GM18907 (cell line): ENCODE data around the gene CIB2.

Source experiments
- ATAC-seq: cut with Tn5 transposase; IDR thresholded peaks from one replicate; pipeline ENCODE4 v1.9.1; 2021; ENCODE audit warnings: mild to moderate bottlenecking, moderate library complexity; ENCODE audit not compliant: unreplicated experiment

CIB2 gene

DNA sequence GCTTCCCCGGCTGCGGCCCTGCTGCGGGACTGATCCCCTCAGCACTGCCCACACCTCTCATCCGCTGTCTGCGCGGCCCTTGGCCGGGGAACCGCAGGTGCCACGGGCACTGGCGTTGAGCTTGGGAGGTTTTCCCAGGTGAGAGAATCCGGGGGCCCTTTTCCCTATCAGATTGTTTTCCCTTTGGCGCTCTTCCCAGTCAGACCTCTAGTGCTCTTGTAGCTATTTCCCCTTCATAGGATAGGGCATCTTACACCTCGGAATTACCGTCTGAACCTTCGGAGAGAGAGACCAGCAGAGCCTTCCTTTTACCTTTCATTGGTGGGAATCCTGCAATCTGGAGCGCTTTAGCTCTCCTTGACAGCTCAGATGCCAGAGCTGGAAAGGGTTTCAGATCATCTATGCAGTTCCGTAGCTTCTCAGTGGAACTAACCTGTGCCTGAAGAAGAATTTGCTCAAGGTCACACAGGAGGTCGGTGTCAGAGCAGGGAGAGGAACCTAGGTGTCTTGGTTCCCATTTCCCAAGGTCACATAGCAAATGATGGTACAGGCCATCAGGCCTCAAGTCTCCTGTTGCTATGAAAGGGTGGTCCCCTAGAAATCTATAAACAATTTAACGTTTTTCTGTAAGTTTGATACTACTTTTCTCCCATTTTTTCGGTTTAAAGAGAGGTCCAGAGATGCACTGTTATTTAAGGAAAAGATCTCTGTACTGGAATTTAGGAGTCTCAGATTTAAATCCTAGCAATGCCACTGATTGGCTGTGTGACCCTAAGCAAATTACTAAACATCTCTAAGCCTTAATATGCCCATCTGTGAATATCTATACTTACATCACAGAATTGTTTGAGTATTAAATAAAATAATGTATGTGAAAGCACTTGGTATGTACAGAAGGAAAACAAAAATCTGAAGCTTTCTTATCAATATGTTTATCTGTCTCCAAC, 18.8 kb upstream of the CIB2 start:
- ATAC-seq: peak; percentile 9

DNA sequence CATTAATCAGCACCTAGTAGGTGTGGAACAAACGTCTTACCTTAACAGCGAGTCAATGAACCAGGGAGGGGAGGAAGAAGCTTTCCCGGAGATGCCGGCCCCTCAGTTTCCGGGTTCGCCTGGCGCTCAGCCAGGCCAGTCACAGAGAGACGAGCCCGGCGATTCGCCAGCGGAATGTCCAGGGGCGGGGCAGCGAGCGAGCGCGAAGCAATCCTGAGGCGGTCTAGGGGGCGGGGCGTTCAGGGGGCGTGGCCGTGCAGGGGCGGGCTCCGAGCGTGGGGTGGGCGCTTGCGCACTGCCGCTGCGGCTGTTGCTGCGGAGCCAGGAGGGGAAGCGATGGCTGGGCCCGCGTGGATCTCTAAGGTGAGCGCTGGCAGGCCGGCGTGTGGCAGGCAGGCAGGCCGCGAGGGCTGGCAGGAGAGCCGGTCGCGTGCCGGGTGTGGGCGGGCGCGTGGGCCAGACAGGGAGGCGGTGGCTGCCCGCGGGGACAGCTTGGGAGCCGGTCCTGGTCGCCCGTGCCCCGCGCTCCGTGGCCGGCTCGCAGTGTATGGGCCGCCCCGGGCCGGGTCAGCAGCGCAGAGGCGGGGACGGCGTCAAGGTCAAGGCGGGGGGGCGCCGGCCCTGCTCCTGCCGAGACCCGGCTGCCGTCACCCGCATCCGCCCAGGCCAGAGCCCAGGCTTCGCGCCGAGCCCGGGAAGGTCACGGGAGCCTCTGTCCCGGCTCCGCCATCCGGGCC, 18.0 kb upstream of the CIB2 start, which contains the start of gene IDH3A:
Gene IDH3A, plus strand, starts transcription at position 295 of the 737 bp plus-strand sequence. Its CDS starts 42 bp downstream, at position 337.
- peak; percentile 83 for ATAC-seq

DNA sequence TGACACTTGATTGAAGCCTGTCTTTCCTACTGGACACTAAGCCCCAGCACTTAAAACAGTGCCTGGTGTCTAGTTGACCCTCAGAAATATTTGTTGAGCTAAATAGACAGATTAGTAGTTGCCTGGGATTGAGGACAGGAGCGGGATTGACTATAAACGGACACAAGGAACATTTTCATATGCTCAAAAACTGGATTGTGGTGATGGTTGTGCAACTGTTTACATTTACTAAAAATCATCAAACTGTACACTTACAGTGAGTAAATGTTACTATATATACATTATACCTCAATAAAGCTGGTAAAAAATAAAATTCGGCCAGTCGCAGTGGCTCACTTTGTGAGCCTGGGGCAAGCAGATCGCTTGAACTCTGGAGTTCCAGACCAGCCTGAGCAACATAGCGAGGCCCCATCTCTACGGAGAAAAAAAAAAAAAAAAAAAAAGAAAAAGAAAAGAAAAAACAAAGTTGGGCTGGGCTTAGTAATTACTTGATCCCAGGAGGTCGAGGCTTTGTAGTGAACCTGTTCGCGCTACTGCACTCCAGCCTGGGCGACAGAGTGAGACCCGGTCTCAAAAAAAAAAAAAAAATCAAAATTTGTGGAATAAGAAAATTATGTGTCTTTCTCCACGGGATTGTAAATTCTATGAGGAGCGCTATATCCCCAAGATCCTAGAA, 17.3 kb upstream of the CIB2 start:
- peak; percentile 7 for ATAC-seq

DNA sequence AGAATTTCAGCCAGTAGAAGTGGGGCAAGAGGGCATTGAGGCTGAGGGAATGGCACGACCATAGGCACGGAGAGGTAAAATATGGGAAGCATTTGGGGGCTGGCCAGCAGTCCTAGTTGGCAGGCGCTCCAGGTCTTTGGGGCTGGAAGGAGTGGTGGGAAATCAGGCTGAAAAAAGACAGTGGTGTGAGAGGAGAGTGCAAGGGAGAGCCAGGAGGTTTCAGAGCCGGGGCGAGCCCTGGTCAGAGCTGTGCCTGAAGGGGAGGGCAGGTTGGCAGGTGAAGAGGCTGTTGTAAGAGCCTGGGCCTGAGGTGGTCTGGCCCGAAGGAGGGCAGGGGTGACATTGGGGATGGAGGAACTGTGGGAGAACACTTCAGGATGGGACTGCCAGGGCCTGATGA, 16.3 kb upstream of the CIB2 start:
- no peak for ATAC-seq

DNA sequence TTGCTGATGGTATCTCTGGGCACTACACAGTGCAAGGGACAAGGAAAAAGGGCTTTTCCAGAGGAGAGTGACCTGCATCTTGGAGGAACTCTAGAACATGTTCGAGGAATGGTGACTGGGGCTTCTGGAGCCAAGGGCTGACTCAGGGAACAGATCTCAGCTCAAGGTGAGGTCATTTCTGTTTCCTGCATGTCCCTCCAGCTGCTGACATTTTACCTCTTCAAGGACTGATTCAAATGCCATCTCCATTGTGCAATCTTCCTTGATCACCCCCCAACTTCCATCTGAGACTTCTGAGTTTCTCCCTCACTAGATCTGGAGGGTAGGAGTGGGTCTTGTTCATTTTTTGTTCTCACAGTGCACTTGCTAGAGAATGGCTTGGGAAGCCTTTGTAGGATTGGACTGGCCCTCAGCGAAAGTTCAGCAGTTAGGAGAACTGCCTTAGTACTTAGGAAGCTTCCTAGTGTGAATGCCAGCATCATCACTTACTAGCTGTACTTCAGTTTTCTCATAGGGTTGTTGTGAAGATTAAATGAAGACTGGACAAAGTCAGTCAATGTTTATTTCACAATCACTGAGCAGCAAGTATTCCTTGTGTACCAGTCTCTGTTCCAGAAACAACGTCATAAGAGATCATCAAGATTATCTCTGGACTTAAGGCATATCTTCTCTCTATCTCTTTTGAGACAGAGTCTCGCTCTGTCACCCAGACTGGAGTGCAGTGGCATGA, 15.3 kb upstream of the CIB2 start:
- ATAC-seq: no peak

DNA sequence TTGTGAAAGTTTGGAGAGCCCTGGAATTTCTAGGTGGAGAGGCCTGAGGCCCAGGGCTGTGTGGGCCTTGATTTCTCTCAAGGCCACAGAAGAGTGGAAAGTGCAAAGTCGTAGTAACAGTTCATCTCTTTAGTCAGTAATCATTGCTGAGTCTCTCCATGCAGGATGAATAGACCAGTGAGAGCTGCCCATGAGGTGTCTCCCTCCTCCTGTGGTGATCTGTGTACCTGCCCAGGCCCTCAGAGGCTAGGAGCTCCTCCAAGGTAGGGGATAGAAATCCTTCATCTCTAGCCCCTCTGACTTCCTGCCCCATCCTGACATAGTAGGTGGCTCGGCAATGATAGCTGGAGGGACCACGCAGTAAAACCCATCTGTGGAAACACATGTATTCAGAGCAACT, 11.1 kb upstream of the CIB2 start:
- no peak for ATAC-seq

DNA sequence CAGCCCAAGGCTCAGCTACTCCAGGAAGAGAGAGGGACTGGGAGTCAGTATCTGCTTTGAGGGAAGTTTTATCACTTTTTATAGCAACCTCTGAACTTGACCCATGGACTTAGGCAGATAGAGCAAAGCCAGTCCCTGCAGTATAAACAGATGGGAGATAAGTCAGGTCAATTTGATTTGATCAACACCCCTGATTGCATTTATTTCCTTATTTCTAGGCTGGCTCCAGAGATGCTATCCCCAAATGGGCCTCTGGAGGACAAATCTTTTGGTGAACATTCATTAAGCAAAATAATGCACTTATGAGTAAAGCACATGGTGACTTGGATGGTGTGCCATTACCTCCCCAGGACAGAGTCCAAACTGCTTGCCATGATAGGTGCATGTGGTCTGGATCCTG, 9.0 kb upstream of the CIB2 start:
- no peak for ATAC-seq

DNA sequence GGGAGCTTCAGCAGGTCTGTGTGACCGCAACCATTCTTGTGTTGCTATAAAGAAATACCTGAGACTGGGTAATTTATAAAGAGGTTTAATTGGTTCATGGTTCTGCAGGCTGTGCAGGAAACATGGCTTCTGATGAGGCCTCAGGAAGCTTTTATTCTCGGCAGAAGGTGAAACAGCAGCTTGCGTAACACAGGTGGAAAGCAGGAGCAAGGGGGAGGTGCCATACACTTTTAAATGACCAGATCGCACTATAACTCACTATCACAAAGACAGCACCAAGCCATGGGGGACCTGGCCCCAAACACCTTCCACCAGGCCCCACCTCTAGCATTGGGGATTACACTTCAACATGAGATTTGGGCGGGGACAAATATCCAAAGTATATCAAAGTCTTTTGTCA, 8.3 kb upstream of the CIB2 start:
- no peak for ATAC-seq

DNA sequence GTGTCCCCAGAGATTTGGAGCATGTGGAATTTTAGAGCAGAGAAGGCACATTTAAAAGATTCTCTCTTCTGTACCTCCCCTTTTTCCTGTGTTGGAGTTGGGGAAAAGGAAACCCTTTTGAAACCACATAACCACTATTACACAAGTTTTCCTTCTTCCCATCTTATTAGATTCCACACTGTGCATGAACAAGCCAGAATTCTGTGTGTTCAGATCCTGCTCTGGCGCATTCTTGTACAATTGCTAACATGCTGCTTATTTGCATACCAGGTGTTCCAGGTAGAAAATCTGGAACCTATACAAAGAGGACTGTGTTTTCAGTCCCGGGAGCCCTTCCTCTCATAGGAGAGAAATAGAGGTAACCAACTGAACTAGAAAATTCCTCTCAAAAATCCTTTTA, 2.6 kb upstream of the CIB2 start:
- ATAC-seq: no peak

DNA sequence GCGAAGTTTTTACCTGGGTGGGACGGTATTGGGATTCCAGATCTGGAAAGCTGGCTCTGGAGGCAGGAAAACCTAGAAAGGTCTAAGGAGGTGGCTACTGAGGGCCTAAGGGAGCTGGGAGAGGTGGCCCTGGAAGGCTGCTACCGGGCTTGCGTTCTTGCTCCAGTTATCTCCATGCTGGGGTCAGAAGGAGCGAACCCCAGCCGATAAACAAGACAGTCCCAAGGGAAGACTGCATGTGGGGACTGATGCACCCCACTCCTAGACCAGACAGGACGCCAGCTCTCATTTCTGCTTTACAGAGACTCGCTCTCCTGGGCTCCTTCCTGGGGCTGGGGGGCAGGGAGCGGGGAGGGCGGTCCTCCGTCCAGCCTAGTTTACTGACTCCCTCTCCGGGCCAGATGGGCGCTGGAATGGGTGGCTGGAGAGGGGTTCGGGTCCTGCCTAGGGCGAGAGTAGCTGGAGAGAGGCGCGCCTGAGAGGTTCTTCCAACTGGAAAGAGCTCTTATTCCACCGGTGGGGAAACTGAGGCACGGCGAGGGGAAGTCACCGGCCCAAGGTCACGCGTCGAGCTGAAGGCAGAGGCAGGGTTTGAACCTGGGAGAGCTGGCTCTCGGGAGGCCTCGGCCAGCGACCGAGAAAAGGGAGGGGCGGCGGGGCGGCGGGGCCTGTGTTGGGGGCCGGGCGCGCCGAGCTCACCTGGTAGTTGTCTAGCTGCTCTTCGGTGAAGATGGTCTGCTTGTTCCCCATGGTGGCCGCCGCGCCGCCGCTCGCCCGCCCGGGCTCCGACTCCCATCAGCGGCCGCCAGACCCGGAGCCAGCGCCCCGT, 565 bp downstream of the CIB2 start:
- peak; percentile 38 for ATAC-seq

DNA sequence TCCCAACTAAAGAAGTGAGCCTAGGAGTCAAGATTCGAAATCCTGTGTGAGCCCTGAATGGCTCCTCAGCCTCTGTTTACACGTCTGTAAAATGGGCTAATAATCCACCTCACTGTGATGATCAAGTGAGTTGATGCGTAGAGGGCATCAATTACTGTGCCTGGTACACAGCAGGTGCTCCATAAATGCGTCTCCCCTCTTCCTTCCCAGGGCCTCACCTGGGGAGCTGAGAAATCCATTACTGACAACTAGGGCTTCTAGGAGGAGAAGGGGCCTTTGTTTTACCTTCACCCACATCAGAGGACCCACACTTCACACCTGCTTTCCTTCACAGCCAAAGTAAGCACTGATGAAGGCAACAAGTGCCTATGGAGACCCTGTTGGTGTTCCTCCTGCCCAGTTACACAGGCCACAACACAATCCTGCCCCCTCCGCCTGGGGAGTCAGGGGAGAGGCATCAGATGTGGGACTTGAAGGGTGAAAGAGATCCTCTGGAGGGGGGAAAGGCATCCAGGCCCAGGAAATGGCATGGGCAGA, 1.4 kb downstream of the CIB2 start:
- no peak for ATAC-seq

DNA sequence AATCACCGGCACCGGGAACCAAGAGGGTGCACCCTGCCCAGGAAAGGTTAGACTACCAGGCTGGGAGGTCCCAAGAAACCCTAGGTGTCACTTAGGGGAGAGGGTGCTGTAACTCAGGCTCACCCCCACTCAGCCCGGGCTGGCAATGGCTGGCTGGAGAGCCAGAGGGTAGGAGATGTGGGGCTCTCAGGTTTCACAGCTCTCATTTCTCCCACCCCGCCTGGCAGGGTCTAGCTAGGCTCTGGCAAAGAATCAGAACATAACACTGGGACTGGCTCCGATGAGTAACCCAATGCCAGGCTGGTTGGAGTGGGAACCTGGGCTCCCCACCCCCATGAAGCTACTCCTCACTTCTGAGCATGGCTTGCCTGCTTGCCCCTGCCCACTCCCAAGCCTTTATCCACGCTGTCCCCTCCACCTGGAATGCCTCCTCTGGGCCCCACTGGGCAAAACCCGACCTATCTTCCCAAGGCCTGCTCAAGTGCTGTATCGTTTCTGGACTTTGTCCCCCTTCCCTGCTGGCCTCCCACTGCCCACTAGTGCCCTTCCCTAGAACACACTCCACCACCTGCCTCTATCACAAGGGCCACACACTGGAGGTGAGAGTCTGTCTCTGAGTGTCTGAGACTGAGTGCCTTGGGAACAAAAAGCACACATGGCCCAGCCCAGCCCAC, 2.0 kb downstream of the CIB2 start:
- ATAC-seq: no peak

DNA sequence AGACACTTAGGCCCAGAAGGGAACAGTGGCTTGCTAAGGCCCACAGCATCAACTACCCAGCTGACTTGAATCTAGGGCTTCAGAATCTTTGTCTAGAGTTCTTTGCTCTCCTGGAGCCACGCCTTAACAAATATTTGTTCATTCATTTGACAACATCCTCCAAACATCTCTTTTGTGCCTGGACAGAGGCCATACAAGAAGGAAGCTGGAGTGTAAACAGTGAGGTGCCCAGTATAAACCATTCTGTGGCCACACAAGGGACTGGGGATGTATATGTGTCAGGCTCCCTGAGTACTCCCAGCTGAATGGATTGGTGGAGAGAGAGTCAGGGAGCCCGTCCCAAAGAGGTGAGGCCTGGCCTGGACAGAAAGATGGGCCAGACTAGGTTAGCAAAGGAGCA, 3.4 kb downstream of the CIB2 start:
- ATAC-seq: no peak

DNA sequence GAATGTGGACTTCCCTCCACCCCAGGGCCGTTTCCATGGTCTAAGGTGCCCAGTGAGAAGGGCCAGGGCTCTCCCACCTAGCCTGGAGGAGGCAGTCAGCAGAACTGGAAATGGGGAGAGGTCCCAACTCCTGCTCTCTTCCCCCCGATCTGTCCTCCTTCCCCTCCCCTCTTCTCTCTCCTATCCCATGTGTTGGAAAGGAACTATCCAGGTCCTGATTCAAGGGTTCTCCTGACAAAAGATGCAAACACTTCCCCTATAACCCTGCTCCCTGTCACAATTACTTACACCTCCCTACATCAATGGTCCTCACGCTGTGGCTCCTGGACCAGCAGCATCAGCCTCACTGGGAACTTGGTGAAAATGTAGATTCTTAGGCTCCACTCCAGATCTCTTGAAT, 6.0 kb downstream of the CIB2 start:
- no peak for ATAC-seq

DNA sequence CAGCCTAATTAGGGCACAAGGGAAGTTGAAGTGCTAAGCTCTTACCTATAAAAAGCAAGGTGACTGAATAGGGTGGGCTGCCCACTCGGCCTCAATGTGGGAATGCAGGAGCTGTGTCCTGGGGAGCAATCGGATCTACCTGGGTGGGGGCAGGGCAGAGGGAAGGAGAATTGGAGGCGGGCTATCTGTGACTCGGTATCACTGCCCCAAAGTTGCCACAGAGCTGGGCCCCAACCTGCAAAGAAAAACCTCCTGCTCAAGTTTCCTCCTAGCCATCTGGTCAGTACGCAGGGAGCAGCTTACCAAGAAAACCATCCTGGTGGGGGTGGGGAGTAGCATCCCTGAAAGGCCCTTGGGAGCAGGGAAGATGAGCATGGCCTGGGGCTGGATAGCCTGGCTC, 10.7 kb downstream of the CIB2 start:
- ATAC-seq: no peak

DNA sequence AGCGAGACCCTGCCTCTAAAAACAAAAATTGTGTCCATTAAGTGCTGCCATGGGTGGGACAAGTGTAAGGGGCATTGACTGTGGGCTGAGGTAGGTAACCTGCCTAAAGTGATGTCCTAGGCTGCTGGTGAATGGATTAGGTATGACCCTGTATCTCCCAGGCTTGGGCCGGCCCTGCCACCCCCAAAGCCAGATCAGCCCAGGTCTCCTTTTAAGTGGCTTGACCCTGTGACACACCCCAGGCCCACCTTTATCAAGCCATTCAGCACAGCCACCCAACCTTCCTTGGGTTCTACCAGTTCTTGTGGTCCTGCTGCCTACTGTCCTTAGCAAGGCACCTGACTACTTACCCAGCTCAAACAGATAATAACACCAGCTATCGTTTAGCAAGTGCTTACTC, 18.7 kb downstream of the CIB2 start:
- ATAC-seq: no peak

DNA sequence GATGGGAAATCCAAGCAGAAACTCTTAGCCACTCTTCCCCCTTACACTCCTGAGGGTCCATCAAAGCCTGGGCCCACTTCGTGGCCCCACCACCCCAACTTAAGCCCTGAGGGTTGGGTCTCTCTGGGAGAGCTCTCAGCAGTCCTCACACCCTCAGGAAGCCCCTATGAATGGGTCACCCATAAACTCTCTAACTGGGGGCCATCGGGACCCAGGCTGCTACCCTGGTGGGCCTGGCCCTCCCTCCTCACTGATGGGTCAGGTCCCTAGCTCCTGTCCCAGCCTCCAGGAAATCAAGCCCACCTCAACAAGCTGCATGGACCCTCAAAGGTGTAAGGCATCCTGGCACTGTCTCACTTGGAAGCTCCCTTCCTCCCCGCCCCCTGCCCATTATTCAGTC, 19.5 kb downstream of the CIB2 start:
- no peak for ATAC-seq

DNA sequence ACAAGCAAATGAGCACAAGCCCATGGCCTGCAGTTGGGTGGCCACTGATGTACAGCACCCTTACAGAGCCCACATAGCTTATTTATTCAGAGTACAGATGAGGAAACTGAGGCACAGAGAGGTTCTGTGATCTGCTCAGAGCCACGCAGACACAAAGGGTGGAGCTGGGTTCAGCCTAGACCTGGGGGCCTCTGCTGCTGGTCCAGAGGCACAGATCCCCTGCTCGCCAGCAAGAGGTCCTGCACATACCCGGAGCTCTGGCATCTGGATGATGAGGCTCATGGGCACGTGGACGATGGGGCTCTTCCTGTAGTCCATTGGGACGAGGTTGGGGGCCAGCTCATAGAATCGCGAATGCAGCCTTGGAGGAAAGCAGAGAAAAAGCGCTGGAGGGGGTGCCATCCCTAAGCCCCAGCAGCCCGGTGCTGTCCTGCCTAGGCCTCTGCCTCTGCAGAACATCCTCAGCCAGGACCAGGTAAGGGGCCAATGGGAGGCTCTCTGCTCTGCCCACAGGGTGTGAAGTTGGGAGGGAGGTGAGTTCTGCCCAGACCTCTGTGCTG, 20.2 kb downstream of the CIB2 start:
- ATAC-seq: no peak

DNA sequence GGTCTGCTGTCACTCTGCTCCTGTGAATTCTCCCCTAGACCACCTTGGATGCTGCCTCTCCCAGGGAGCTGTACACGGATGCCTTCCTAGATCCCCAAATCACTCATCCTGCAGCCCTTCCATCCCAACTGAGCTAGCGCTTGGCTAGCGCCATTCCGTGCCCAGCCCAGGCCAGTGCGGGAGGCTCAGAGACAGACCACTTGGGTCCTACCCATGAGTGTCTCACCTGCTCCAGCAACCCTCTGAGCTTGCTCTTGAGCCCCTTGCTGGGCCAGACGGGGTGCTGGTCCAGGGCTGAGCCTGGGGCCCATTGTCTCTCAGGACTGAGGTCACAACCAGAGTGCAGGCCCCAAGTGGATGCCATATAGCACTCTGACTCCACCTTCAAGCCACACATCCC, 21.1 kb downstream of the CIB2 start:
- no peak for ATAC-seq
